ENCODE measurements around the gene ARSI. TPM values are rescaled to one million over a fixed set of nuclear protein-coding genes. Genes with fewer than 3 reads are reported as not detected.

ARSI gene
- total RNA-seq, 1 donor from 2014 or later: not detected

- Mint-ChIP-seq H3K4me1 (ENCODE audit: low read depth) (no peaks in the 10 kb centered on the region), H3K4me3 (ENCODE audit: low read depth) (no peak overlapping the region), H3K27ac (no peak overlapping the region), H3K27me3 (peaks cover 66% of the 10 kb centered on the region), H3K36me3 (ENCODE audit: insufficient read depth) (no peaks in the 10 kb centered on the region), H3K9me3 (ENCODE audit: low read depth) (no peaks in the 10 kb centered on the region)
- no peak for TF ChIP-seq CTCF (IDR thresholded peaks at IDR 0.05; ENCODE audit: unreplicated experiment)
- DNase-seq (ENCODE audit: low spot score, unreplicated experiment): no peak
These were observed 1.6 kb downstream of the ARSI start for GRCh38 chr5:150301170-150301505.

GRCh38 chr5:150300496-150301169 is 2.1 kb downstream of the ARSI start:
- Mint-ChIP-seq H3K36me3 (ENCODE audit: insufficient read depth) (no peaks in the 10 kb centered on the region), H3K27me3 (peaks cover 62% of the 10 kb centered on the region), H3K4me3 (ENCODE audit: low read depth) (no peak overlapping the region), H3K27ac (no peak overlapping the region), H3K9me3 (ENCODE audit: low read depth) (no peaks in the 10 kb centered on the region), H3K4me1 (ENCODE audit: low read depth) (no peaks in the 10 kb centered on the region)
- no peak for TF ChIP-seq CTCF (IDR thresholded peaks at IDR 0.05; ENCODE audit: unreplicated experiment)
- DNase-seq (ENCODE audit: low spot score, unreplicated experiment): no peak

GRCh38 chr5:150299571-150300327 is 3.0 kb downstream of the ARSI start:
- DNase-seq (ENCODE audit: low spot score, unreplicated experiment): no peak
- H3K4me3 Mint-ChIP-seq (ENCODE audit: low read depth): no peak overlapping the region
- no peaks in the 10 kb centered on the region for H3K36me3 Mint-ChIP-seq (ENCODE audit: insufficient read depth)
- H3K9me3 Mint-ChIP-seq (ENCODE audit: low read depth): no peaks in the 10 kb centered on the region
- H3K27ac Mint-ChIP-seq: no peak overlapping the region
- peaks cover 53% of the 10 kb centered on the region for H3K27me3 Mint-ChIP-seq
- TF ChIP-seq CTCF (IDR thresholded peaks at IDR 0.05; ENCODE audit: unreplicated experiment): no peak
- no peaks in the 10 kb centered on the region for H3K4me1 Mint-ChIP-seq (ENCODE audit: low read depth)

GRCh38 chr5:150298701-150299451 is 3.8 kb downstream of the ARSI start:
- no peak overlapping the region for H3K27ac Mint-ChIP-seq
- H3K27me3 Mint-ChIP-seq: peaks cover 50% of the 10 kb centered on the region
- H3K4me3 Mint-ChIP-seq (ENCODE audit: low read depth): no peak overlapping the region
- H3K4me1 Mint-ChIP-seq (ENCODE audit: low read depth): no peaks in the 10 kb centered on the region
- no peak for DNase-seq (ENCODE audit: low spot score, unreplicated experiment)
- no peaks in the 10 kb centered on the region for H3K36me3 Mint-ChIP-seq (ENCODE audit: insufficient read depth)
- no peak for TF ChIP-seq CTCF (IDR thresholded peaks at IDR 0.05; ENCODE audit: unreplicated experiment)
- no peaks in the 10 kb centered on the region for H3K9me3 Mint-ChIP-seq (ENCODE audit: low read depth)

- H3K4me1 Mint-ChIP-seq (ENCODE audit: low read depth): no peaks in the 10 kb centered on the region
- peaks cover 44% of the 10 kb centered on the region for H3K27me3 Mint-ChIP-seq
- no peaks in the 10 kb centered on the region for H3K9me3 Mint-ChIP-seq (ENCODE audit: low read depth)
- H3K27ac Mint-ChIP-seq: no peak overlapping the region
- H3K36me3 Mint-ChIP-seq (ENCODE audit: insufficient read depth): no peaks in the 10 kb centered on the region
- TF ChIP-seq CTCF (IDR thresholded peaks at IDR 0.05; ENCODE audit: unreplicated experiment): no peak
- no peak overlapping the region for H3K4me3 Mint-ChIP-seq (ENCODE audit: low read depth)
- DNase-seq (ENCODE audit: low spot score, unreplicated experiment): no peak
These were observed 4.6 kb downstream of the ARSI start for GRCh38 chr5:150297934-150298595.

Measured in progenitor cell of endocrine pancreas (in vitro differentiated cells).